HL-60 (cell line): ENCODE measurements around the gene IL17C.

Source experiments
- DNase-seq, 2 experiments: peaks; one replicate each; pipeline ENCODE4 v3.0.0-alpha.2; 2010 to 2020; ENCODE audit warnings: low read depth in 1 of 2, low spot score in 1 of 2
- H3K27ac ChIP-seq: fragments of 250-450 bp; sonication (Bioruptor Pico); replicated peaks from 2 replicates; pipeline ENCODE4 v1.5.1; 2020; ENCODE audit warnings: mild to moderate bottlenecking, moderate library complexity
- H3K27me3 ChIP-seq: fragments of 250-450 bp; sonication (Bioruptor Pico); 2 replicates; pipeline ENCODE4 v1.5.1; 2021; ENCODE audit warnings: mild to moderate bottlenecking, moderate library complexity; ENCODE audit not compliant: insufficient read depth, poor library complexity, severe bottlenecking
- H3K4me3 ChIP-seq: replicated peaks from 2 replicates; pipeline ENCODE4 v1.5.1; 2011; ENCODE audit warnings: mild to moderate bottlenecking, control low read depth, low read length; ENCODE audit not compliant: insufficient read depth
- CTCF ChIP-seq: IDR thresholded peaks from one replicate; pipeline ENCODE4 v1.5.1; 2011; ENCODE audit warnings: low read length, control low read depth, inconsistent platforms; ENCODE audit not compliant: insufficient read depth
- GABPA ChIP-seq: IDR thresholded peaks from 2 replicates; pipeline ENCODE4 v1.6.1; 2012; ENCODE audit warnings: low read depth
- POLR2AphosphoS5 ChIP-seq: IDR thresholded peaks from 2 replicates; pipeline ENCODE4 v1.6.1; 2012; ENCODE audit warnings: low read depth
- REST ChIP-seq: IDR thresholded peaks from 2 replicates; pipeline ENCODE4 v1.6.1; 2012; ENCODE audit warnings: low read depth; ENCODE audit not compliant: insufficient replicate concordance
- SPI1 ChIP-seq: IDR thresholded peaks from 2 replicates; pipeline ENCODE4 v1.6.1; 2012; ENCODE audit warnings: low read depth, mild to moderate bottlenecking, borderline replicate concordance

Gene IL17C

DNA sequence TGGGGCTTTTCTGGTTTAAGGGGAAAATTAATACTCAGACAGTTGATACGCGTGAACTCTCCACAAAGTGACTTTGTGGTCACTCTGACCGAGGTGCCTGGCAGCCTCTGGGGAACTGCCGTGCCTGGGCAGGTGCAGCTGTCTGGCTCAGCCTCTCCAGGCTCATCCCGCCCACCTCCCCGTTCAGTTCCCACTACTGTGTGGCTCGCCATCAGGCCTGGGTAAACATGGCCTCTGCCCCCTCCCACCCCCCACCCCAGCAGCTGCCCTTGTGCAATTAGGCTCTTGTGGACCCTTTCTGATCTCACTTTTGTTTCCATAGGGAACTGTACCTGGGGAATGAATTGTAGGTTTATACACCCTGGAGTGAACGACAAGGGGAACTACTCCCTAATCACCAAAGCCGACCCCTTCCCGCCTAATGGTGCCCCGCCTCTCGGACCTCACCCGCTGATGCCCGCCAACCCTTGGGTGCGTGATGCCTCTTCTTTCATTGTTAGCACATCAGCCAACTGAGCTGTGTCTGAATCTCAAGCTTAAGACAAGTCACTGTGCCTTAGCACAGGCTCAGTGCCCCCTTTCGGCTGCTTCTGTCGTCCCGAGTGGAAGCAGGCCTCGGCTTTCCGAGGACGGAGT, 40.4 kb upstream of the IL17C start:
- TF ChIP-seq GABPA (no peak), CTCF (no peak), POLR2AphosphoS5 (no peak), REST (no peak), SPI1 (no peak)
- DNase-seq = peak in 1 of 2 experiments; percentile 6
- Histone ChIP-seq H3K27ac (no peak overlapping the region), H3K27me3 (no peaks in the 10 kb centered on the region), H3K4me3 (no peak overlapping the region)

DNA sequence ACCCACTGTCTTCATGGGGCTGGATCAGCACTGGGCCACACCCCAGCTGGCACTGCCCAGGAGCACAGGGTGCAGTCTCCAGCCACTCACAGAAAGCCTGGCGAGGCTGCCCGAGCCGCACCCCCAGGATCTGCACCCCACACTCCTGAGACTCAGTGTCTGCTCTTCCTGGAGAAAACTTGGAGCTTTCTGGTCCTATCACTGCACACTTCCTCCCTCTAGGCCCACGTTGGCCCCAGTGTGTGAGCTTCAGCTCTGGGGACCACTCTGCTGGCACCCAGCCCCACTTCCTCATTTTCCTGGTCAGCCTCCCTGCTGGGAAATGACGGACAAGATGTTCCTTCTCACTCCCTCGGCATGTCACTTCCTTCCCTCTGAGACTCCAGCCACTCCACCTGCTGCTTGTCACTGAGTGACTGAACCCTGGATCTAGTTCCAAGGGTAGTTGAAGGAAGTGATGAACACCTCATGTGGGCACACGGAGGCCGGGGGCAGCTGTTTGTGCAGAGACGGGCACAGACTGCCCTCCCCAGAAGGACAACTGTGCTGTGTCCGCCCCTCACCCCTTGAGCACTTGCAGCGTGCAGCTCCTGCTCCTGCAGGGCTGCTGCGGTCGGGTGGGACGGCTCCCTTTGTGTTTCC, 39.2 kb upstream of the IL17C start:
- Histone ChIP-seq H3K4me3 (no peak overlapping the region), H3K27me3 (no peaks in the 10 kb centered on the region), H3K27ac (no peak overlapping the region)
- TF ChIP-seq GABPA (no peak), SPI1 (peak; percentile 98)
- DNase-seq = peak in 1 of 2 experiments; percentile 77

GRCh38 chr16:88599825-88600538, 38.4 kb upstream of the IL17C start:
- DNase-seq = no peak
- no peaks in the 10 kb centered on the region for H3K27me3 ChIP-seq
- no peak overlapping the region for H3K27ac ChIP-seq
- TF ChIP-seq CTCF = no peak
- TF ChIP-seq SPI1 = no peak
- TF ChIP-seq POLR2AphosphoS5 = no peak
- TF ChIP-seq REST = no peak
- TF ChIP-seq GABPA = no peak
- no peak overlapping the region for H3K4me3 ChIP-seq

GRCh38 chr16:88600539-88600896, 37.9 kb upstream of the IL17C start:
- no peak overlapping the region for H3K27ac ChIP-seq
- TF ChIP-seq SPI1 = no peak
- TF ChIP-seq GABPA = no peak
- TF ChIP-seq POLR2AphosphoS5 = no peak
- TF ChIP-seq CTCF = no peak
- no peak for TF ChIP-seq REST
- H3K4me3 ChIP-seq = no peak overlapping the region
- H3K27me3 ChIP-seq = no peaks in the 10 kb centered on the region
- DNase-seq = no peak
